H9 (cell line): ENCODE measurements around the gene PNMA8C. TPM values are rescaled to one million over a fixed set of nuclear protein-coding genes. Genes with fewer than 3 reads are reported as not detected.

ENCODE experiments used
- DNase-seq: peaks from one replicate; pipeline ENCODE4 v3.0.0-alpha.2; 2017
- H2AFZ ChIP-seq: one replicate; pipeline ENCODE4 v1.6.1; 2013; ENCODE audit warnings: mild to moderate bottlenecking, low read length, control low read depth, moderate library complexity
- H2AK5ac ChIP-seq: 2 replicates; pipeline ENCODE4 v1.6.1; 2013; ENCODE audit warnings: low read length, control low read depth, mixed read lengths; ENCODE audit not compliant: insufficient read length
- H2BK120ac ChIP-seq: one replicate; pipeline ENCODE4 v1.6.1; 2013; ENCODE audit warnings: low read depth, mild to moderate bottlenecking, low read length, control low read depth, inconsistent platforms; ENCODE audit not compliant: poor library complexity, severe bottlenecking
- H2BK12ac ChIP-seq: 2 replicates; pipeline ENCODE4 v1.6.1; 2013; ENCODE audit warnings: low read length, control low read depth, mixed read lengths, low read depth; ENCODE audit not compliant: insufficient read length
- H2BK15ac ChIP-seq: 2 replicates; pipeline ENCODE4 v1.6.1; 2013; ENCODE audit warnings: low read depth, low read length, control low read depth
- H2BK20ac ChIP-seq: one replicate; pipeline ENCODE4 v1.6.1; 2013; ENCODE audit warnings: low read depth, mild to moderate bottlenecking, low read length, control low read depth, inconsistent platforms; ENCODE audit not compliant: poor library complexity, severe bottlenecking
- H2BK5ac ChIP-seq: 2 replicates; pipeline ENCODE4 v1.6.1; 2013; ENCODE audit warnings: low read length, control low read depth, mixed read lengths; ENCODE audit not compliant: insufficient read length
- H3K14ac ChIP-seq: 2 replicates; pipeline ENCODE4 v1.6.1; 2013; ENCODE audit warnings: low read length, control low read depth; ENCODE audit not compliant: insufficient read depth
- H3K18ac ChIP-seq: 2 replicates; pipeline ENCODE4 v1.6.1; 2013; ENCODE audit warnings: low read depth, mild to moderate bottlenecking, mixed read lengths, low read length, control low read depth; ENCODE audit not compliant: insufficient read length
- H3K23ac ChIP-seq: 2 replicates; pipeline ENCODE4 v1.6.1; 2013; ENCODE audit warnings: low read length, control low read depth, mixed read lengths, low read depth; ENCODE audit not compliant: insufficient read length
- H3K23me2 ChIP-seq: 2 replicates; pipeline ENCODE4 v1.6.1; 2013; ENCODE audit warnings: low read depth, mild to moderate bottlenecking, mixed read lengths, low read length, control low read depth; ENCODE audit not compliant: insufficient read length, poor library complexity, severe bottlenecking
- H3K27ac ChIP-seq: 2 replicates; pipeline ENCODE4 v1.5.1; 2013; ENCODE audit warnings: low read length, control low read depth, mixed read lengths, low read depth; ENCODE audit not compliant: insufficient read length
- H3K27me3 ChIP-seq: 2 replicates; pipeline ENCODE4 v1.6.1; 2013; ENCODE audit warnings: low read length, control low read depth, inconsistent platforms; ENCODE audit not compliant: insufficient read depth
- H3K4ac ChIP-seq: 2 replicates; pipeline ENCODE4 v1.6.1; 2013; ENCODE audit warnings: low read depth, mild to moderate bottlenecking, control low read depth, inconsistent platforms, low read length, moderate library complexity
- H3K4me1 ChIP-seq: 2 replicates; pipeline ENCODE4 v1.6.1; 2013; ENCODE audit warnings: low read length, control low read depth, inconsistent platforms; ENCODE audit not compliant: insufficient read depth
- H3K4me2 ChIP-seq: 2 replicates; pipeline ENCODE4 v1.6.1; 2013; ENCODE audit warnings: low read length, control low read depth, mixed read lengths; ENCODE audit not compliant: insufficient read length, insufficient read depth
- H3K56ac ChIP-seq: 2 replicates; pipeline ENCODE4 v1.6.1; 2013; ENCODE audit warnings: low read depth, mild to moderate bottlenecking, mixed read lengths, low read length, control low read depth; ENCODE audit not compliant: insufficient read length
- H3K79me1 ChIP-seq: 2 replicates; pipeline ENCODE4 v1.6.1; 2013; ENCODE audit warnings: low read depth, mild to moderate bottlenecking, moderate library complexity, low read length, control low read depth, inconsistent platforms; ENCODE audit not compliant: insufficient read depth, poor library complexity, severe bottlenecking
- H3K79me2 ChIP-seq: 2 replicates; pipeline ENCODE4 v1.6.1; 2013; ENCODE audit warnings: low read length, control low read depth, inconsistent platforms; ENCODE audit not compliant: insufficient read depth
- H3K9ac ChIP-seq: 2 replicates; pipeline ENCODE4 v1.6.1; 2013; ENCODE audit warnings: low read length, control low read depth, mixed read lengths; ENCODE audit not compliant: insufficient read length; ENCODE audit errors: extremely low read depth
- H3K9me3 ChIP-seq: one replicate; pipeline ENCODE4 v1.6.1; 2013; ENCODE audit warnings: low read depth, low read length, inconsistent platforms; ENCODE audit not compliant: control insufficient read depth
- H3T11ph ChIP-seq: one replicate; pipeline ENCODE4 v1.6.1; 2013; ENCODE audit warnings: mild to moderate bottlenecking, low read length, control low read depth, inconsistent platforms
- H4K20me1 ChIP-seq: one replicate; pipeline ENCODE4 v1.6.1; 2013; ENCODE audit not compliant: control insufficient read depth, insufficient read length, insufficient read depth
- H4K5ac ChIP-seq: 2 replicates; pipeline ENCODE4 v1.6.1; 2013; ENCODE audit warnings: low read depth, mild to moderate bottlenecking, mixed read lengths, low read length, control low read depth; ENCODE audit not compliant: insufficient read length
- H4K8ac ChIP-seq: replicated peaks from 2 replicates; pipeline ENCODE4 v1.6.1; 2013; ENCODE audit warnings: low read length, control low read depth, mixed read lengths, low read depth; ENCODE audit not compliant: insufficient read length
- H4K91ac ChIP-seq: 2 replicates; pipeline ENCODE4 v1.6.1; 2013; ENCODE audit warnings: low read depth, mild to moderate bottlenecking, moderate library complexity, mixed read lengths, low read length, control low read depth; ENCODE audit not compliant: insufficient read length
- H3K27ac Mint-ChIP-seq, 3 experiments: 2 replicates in 2 of 3; 3 replicates in 1 of 3; pipeline ENCODE4 v1.8.0; 2020 to 2021; ENCODE audit warnings: mixed read lengths in 3 of 3, mild to moderate bottlenecking in 1 of 3, moderate library complexity in 1 of 3
- H3K27me3 Mint-ChIP-seq: 2 replicates; pipeline ENCODE4 v1.8.0; 2021; ENCODE audit warnings: low read depth, mild to moderate bottlenecking, moderate library complexity, mixed read lengths
- H3K36me3 Mint-ChIP-seq, 3 experiments: 2 replicates in 2 of 3; 3 replicates in 1 of 3; pipeline ENCODE4 v1.8.0; 2020 to 2021; ENCODE audit warnings: low read depth in 3 of 3, mixed read lengths in 3 of 3; ENCODE audit not compliant: insufficient read depth in 1 of 3
- H3K4me1 Mint-ChIP-seq, 2 experiments: 2 replicates each; pipeline ENCODE4 v1.8.0; 2020; ENCODE audit warnings: mixed read lengths in 2 of 2
- H3K4me3 Mint-ChIP-seq, 2 experiments: 2 replicates in 1 of 2; 3 replicates in 1 of 2; pipeline ENCODE4 v1.8.0; 2020 to 2021; ENCODE audit warnings: mild to moderate bottlenecking in 2 of 2, mixed read lengths in 2 of 2, moderate library complexity in 1 of 2
- H3K9me3 Mint-ChIP-seq, 2 experiments: 2 replicates in 1 of 2; 3 replicates in 1 of 2; pipeline ENCODE4 v1.8.0; 2020; ENCODE audit warnings: mild to moderate bottlenecking in 2 of 2, mixed read lengths in 2 of 2, moderate library complexity in 1 of 2
- CTCF ChIP-seq: fragments of 200-600 bp; sonication (generic); conservative IDR thresholded peaks from 3 replicates; pipeline ENCODE4 v1.8.0; 2021; ENCODE audit warnings: antibody characterized with exemption, mild to moderate bottlenecking
- WGBS: extraction: QIAGEN DNeasy Blood & Tissue Kit; methylation state at CpG from one replicate; pipeline ENCODE4 v1.1.7; 2013; ENCODE audit warnings: missing lambda C conversion rate, low lambda C conversion rate, mixed read lengths; ENCODE audit not compliant: insufficient read length; ENCODE audit errors: extremely low coverage; 5-methylcytosine and 5-hydroxymethylcytosine counted together
- total RNA-seq: library from RNA; stranded (reverse); gene quantifications from 2 replicates; pipeline ENCODE4 v1.2.1, GENCODE V29; 2021

Gene PNMA8C
- total RNA-seq, 1 experiment from 2014 or later: 1.8 TPM

- Histone ChIP-seq H2BK12ac (no peak overlapping the region), H4K91ac (no peak overlapping the region), H2AK5ac (no peak overlapping the region), H3K56ac (no peak overlapping the region), H3K23ac (no peak overlapping the region), H3K79me2 (no peaks in the 10 kb centered on the region), H3K27ac (no peak overlapping the region), H3K14ac (no peak overlapping the region), H3K23me2 (no peaks in the 10 kb centered on the region), H2BK20ac (no peak overlapping the region), H3K4me2 (no peak overlapping the region), H2AFZ (no peak overlapping the region), H3K9ac (no peak overlapping the region), H2BK120ac (no peak overlapping the region), H3K9me3 (no peaks in the 10 kb centered on the region), H3K18ac (no peak overlapping the region), H2BK5ac (no peak overlapping the region), H3K79me1 (no peaks in the 10 kb centered on the region), H3K27me3 (no peaks in the 10 kb centered on the region), H3K4me1 (no peaks in the 10 kb centered on the region), H4K5ac (no peak overlapping the region), H2BK15ac (no peak overlapping the region), H4K8ac (no peak overlapping the region), H4K20me1 (no peaks in the 10 kb centered on the region), H3T11ph (no peak overlapping the region), H3K4ac (no peak overlapping the region)
- peaks cover 2% of the 10 kb centered on the region for H3K27me3 Mint-ChIP-seq
- H3K4me3 Mint-ChIP-seq: no peak overlapping the region
- TF ChIP-seq CTCF: no peak
- no peaks in the 10 kb centered on the region for H3K4me1 Mint-ChIP-seq
- H3K9me3 Mint-ChIP-seq: no peaks in the 10 kb centered on the region; a peak in 1 of 5 replicates
- DNase-seq: no peak
- H3K27ac Mint-ChIP-seq: no peak overlapping the region
- H3K36me3 Mint-ChIP-seq: no peaks in the 10 kb centered on the region
- no CpG with 5 or more reads among the region's 5 CpGs for WGBS
Observed at GRCh38 chr19:46456930-46457329, 28.2 kb upstream of the PNMA8C start.
